ENCODE data around the gene GRIA4. TPM values are rescaled to one million over a fixed set of nuclear protein-coding genes. Genes with fewer than 3 reads are reported as not detected.

Gene GRIA4
- total RNA-seq, 2 experiments from 2014 or later = not detected

GRCh38 chr11:105918600-105918999 is 308.7 kb downstream of the GRIA4 start:
- peaks cover 4% of the 10 kb centered on the region for H3K27me3 Mint-ChIP-seq
- no peaks in the 10 kb centered on the region for H3K4me1 Mint-ChIP-seq
- DNase-seq (no peak), ATAC-seq (ENCODE audit: low read depth) (no peak)
- H3K4me3 Mint-ChIP-seq = no peak overlapping the region
- no peaks in the 10 kb centered on the region for H3K9me3 Mint-ChIP-seq
- POLR2A ChIA-PET = no interaction called here
- H3K36me3 Mint-ChIP-seq = no peaks in the 10 kb centered on the region
- H3K27ac Mint-ChIP-seq = no peak overlapping the region

- Mint-ChIP-seq H3K4me3 (no peak overlapping the region), H3K4me1 (no peaks in the 10 kb centered on the region), H3K9me3 (no peaks in the 10 kb centered on the region), H3K36me3 (no peaks in the 10 kb centered on the region), H3K27me3 (peaks cover 4% of the 10 kb centered on the region), H3K27ac (no peak overlapping the region)
- DNase-seq (no peak), ATAC-seq (ENCODE audit: low read depth) (no peak)
- POLR2A ChIA-PET = no interaction called here
These were observed 313.4 kb downstream of the GRIA4 start for GRCh38 chr11:105923252-105923651.

- peaks cover 1% of the 10 kb centered on the region for H3K27me3 Mint-ChIP-seq
- H3K9me3 Mint-ChIP-seq = no peaks in the 10 kb centered on the region
- no peak overlapping the region for H3K27ac Mint-ChIP-seq
- H3K4me1 Mint-ChIP-seq = no peaks in the 10 kb centered on the region
- DNase-seq (no peak), ATAC-seq (ENCODE audit: low read depth) (no peak)
- H3K36me3 Mint-ChIP-seq = no peaks in the 10 kb centered on the region
- POLR2A ChIA-PET = no interaction called here
- H3K4me3 Mint-ChIP-seq = no peak overlapping the region
These were observed 313.9 kb downstream of the GRIA4 start for GRCh38 chr11:105923807-105924206.

- POLR2A ChIA-PET = no interaction called here
- DNase-seq = no peak
- no peak for ATAC-seq (ENCODE audit: low read depth)
These were observed 319.4 kb downstream of the GRIA4 start for GRCh38 chr11:105929084-105929955.

GRCh38 chr11:105933695-105934094 is 323.8 kb downstream of the GRIA4 start:
- Mint-ChIP-seq H3K27me3 (peaks cover 3% of the 10 kb centered on the region), H3K9me3 (no peaks in the 10 kb centered on the region), H3K36me3 (no peaks in the 10 kb centered on the region), H3K27ac (no peak overlapping the region), H3K4me1 (no peaks in the 10 kb centered on the region), H3K4me3 (no peak overlapping the region)
- ATAC-seq (ENCODE audit: low read depth) (no peak), DNase-seq (no peak)
- POLR2A ChIA-PET = no interaction called here

More at GRCh38 chr11:105929084-105929955, 319.4 kb downstream of the GRIA4 start:
- Mint-ChIP-seq H3K27me3 (no peaks in the 10 kb centered on the region), H3K4me3 (no peak overlapping the region), H3K27ac (no peak overlapping the region), H3K4me1 (no peaks in the 10 kb centered on the region), H3K36me3 (no peaks in the 10 kb centered on the region), H3K9me3 (no peaks in the 10 kb centered on the region)

- ATAC-seq (ENCODE audit: low read depth) (no peak), DNase-seq (no peak)
- Mint-ChIP-seq H3K4me1 (no peaks in the 10 kb centered on the region), H3K9me3 (no peaks in the 10 kb centered on the region), H3K4me3 (no peak overlapping the region), H3K27ac (no peak overlapping the region), H3K27me3 (peaks cover 3% of the 10 kb centered on the region), H3K36me3 (no peaks in the 10 kb centered on the region)
- POLR2A ChIA-PET = no interaction called here
These were observed 325.9 kb downstream of the GRIA4 start for GRCh38 chr11:105935791-105936190.

- Mint-ChIP-seq H3K27me3 (peaks cover 3% of the 10 kb centered on the region), H3K36me3 (no peaks in the 10 kb centered on the region), H3K27ac (no peak overlapping the region), H3K4me3 (no peak overlapping the region), H3K9me3 (no peaks in the 10 kb centered on the region), H3K4me1 (no peaks in the 10 kb centered on the region)
- DNase-seq = no peak
- ATAC-seq (ENCODE audit: low read depth) = no peak
- POLR2A ChIA-PET = no interaction called here
These were observed 327.5 kb downstream of the GRIA4 start for GRCh38 chr11:105937331-105937730.

- POLR2A ChIA-PET = no interaction called here
- DNase-seq (no peak), ATAC-seq (ENCODE audit: low read depth) (no peak)
- H3K9me3 Mint-ChIP-seq = no peaks in the 10 kb centered on the region
- H3K36me3 Mint-ChIP-seq = no peaks in the 10 kb centered on the region
- no peak overlapping the region for H3K4me3 Mint-ChIP-seq
- H3K27me3 Mint-ChIP-seq = peaks cover 3% of the 10 kb centered on the region
- H3K4me1 Mint-ChIP-seq = no peaks in the 10 kb centered on the region
- no peak overlapping the region for H3K27ac Mint-ChIP-seq
These were observed 327.9 kb downstream of the GRIA4 start for GRCh38 chr11:105937738-105938137.

- no peak overlapping the region for H3K4me3 Mint-ChIP-seq
- no peaks in the 10 kb centered on the region for H3K4me1 Mint-ChIP-seq
- H3K27ac Mint-ChIP-seq = no peak overlapping the region
- POLR2A ChIA-PET = no interaction called here
- no peaks in the 10 kb centered on the region for H3K9me3 Mint-ChIP-seq
- ATAC-seq (ENCODE audit: low read depth) = no peak
- no peaks in the 10 kb centered on the region for H3K36me3 Mint-ChIP-seq
- peaks cover 2% of the 10 kb centered on the region for H3K27me3 Mint-ChIP-seq
- no peak for DNase-seq
These were observed 333.0 kb downstream of the GRIA4 start for GRCh38 chr11:105942921-105943320.

- ATAC-seq (ENCODE audit: low read depth) (no peak), DNase-seq (no peak)
- Mint-ChIP-seq H3K27ac (no peak overlapping the region), H3K27me3 (peaks cover 2% of the 10 kb centered on the region), H3K4me1 (no peaks in the 10 kb centered on the region), H3K36me3 (no peaks in the 10 kb centered on the region), H3K4me3 (no peak overlapping the region), H3K9me3 (no peaks in the 10 kb centered on the region)
- POLR2A ChIA-PET = no interaction called here
These were observed 339.2 kb downstream of the GRIA4 start for GRCh38 chr11:105948918-105949590.

GRCh38 chr11:105953886-105954285 is 344.0 kb downstream of the GRIA4 start:
- Mint-ChIP-seq H3K27ac (no peak overlapping the region), H3K4me3 (no peak overlapping the region), H3K4me1 (no peaks in the 10 kb centered on the region), H3K36me3 (no peaks in the 10 kb centered on the region), H3K27me3 (no peaks in the 10 kb centered on the region), H3K9me3 (peaks cover 3% of the 10 kb centered on the region)
- DNase-seq (no peak), ATAC-seq (ENCODE audit: low read depth) (no peak)
- POLR2A ChIA-PET = no interaction called here

- DNase-seq (no peak), ATAC-seq (ENCODE audit: low read depth) (no peak)
- Mint-ChIP-seq H3K9me3 (peaks cover 8% of the 10 kb centered on the region), H3K27ac (no peak overlapping the region), H3K4me3 (no peak overlapping the region), H3K4me1 (no peaks in the 10 kb centered on the region), H3K36me3 (no peaks in the 10 kb centered on the region), H3K27me3 (no peaks in the 10 kb centered on the region)
- POLR2A ChIA-PET = no interaction called here
These were observed 350.7 kb downstream of the GRIA4 start for GRCh38 chr11:105960252-105961245.

GRCh38 chr11:105968021-105968697 is 358.3 kb downstream of the GRIA4 start:
- Mint-ChIP-seq H3K4me3 (no peak overlapping the region), H3K9me3 (no peaks in the 10 kb centered on the region), H3K4me1 (no peaks in the 10 kb centered on the region), H3K27me3 (peaks cover 2% of the 10 kb centered on the region), H3K36me3 (no peaks in the 10 kb centered on the region), H3K27ac (no peak overlapping the region)
- POLR2A ChIA-PET = no interaction called here
- ATAC-seq (ENCODE audit: low read depth) (no peak), DNase-seq (no peak)
